ENCODE results near the gene TTC28.
"Not testable (repeated sequence)": the region's sequence is repeated elsewhere in the genome, so short reads cannot be mapped to it uniquely, and the experiment has no call there.

Gene TTC28

DNA sequence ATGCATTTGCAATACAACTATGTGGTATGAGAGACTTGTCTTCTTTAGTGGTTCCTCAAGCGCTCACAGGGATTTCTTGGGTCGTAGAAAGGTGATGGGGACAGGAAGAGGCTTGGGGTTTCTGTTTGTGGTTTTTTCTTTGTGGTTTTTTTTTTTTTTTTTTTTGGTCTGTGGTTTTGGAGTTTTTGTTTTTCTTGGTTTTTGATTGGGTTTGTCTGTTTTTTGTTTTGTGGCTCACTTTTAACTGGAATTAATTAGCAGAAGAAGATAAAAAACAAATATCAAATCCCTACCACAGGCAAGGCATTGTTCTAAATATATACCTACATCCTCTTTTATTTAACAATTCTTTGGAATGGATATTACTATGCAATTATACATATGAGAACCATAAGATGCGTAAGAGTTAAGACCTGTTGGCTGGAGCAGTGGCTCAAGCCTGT, 5.5 kb downstream of the TTC28 start:
- no peak for DNase-seq

DNA sequence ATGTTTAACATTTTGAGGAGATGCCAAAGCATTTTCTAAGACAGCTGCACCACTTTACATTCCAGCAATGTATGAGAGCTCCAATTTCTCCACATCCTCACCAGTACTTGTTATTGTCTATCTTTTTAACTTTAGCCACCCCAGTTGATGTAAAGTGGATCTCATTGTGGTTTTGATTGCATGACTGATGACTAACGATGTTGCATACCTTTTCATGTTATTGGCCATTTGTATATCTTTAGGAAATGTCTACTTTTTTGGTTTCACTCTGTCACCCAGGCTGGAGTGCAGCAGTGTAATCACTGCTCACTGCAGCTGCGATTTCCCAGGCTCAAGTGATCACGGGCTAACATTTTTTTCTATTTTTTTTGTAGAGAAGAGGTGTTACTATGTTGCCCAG, 8.9 kb downstream of the TTC28 start:
- no peak for DNase-seq

DNA sequence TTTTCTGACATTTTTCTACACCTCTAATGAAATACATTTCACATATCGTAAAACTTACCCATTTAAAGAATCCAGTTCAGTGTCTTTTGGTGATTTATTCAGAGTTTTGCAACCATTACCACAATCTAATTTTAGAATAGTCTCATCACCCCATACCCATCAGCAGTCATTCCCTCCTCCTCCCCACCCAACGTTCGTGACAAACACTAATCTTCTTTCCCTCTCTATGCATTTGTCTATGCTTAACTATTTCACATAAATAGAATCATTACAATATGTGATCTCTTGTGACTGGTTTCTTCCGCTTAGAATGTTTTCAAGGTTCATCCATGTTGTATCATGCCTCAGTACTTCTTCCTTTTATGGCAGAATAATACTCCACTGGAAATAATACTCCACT, 9.5 kb downstream of the TTC28 start:
- DNase-seq: no peak

DNA sequence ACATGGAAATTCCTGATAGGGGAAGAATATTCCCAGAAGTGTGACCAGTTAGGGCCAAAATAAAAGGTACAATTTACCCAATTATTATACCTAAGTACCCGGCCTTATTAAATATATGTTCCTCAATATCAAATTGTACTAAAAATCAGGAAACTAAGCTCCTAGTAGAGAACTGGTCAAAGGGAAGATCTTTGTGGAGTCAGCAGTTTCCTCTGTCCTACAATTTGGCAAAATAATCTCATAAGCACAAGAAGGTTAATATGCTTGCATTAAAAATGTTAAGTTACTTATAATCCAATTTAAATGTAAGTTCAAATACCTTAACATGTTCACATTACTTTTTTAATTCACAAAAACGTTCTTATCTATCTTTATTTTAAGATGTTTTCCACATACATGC, 10.3 kb downstream of the TTC28 start:
- DNase-seq: no peak

DNA sequence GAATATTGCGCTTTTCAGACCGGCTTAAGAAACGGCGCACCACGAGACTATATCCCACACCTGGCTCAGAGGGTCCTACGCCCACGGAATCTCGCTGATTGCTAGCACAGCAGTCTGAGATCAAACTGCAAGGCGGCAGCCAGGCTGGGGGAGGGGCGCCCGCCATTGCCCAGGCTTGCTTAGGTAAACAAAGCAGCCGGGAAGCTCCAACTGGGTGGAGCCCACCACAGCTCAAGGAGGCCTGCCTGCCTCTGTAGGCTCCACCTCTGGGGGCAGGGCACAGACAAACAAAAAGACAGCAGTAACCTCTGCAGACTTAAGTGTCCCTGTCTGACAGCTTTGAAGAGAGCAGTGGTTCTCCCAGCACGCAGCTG, 16.1 kb downstream of the TTC28 start:
- DNase-seq: not testable (repeated sequence)

DNA sequence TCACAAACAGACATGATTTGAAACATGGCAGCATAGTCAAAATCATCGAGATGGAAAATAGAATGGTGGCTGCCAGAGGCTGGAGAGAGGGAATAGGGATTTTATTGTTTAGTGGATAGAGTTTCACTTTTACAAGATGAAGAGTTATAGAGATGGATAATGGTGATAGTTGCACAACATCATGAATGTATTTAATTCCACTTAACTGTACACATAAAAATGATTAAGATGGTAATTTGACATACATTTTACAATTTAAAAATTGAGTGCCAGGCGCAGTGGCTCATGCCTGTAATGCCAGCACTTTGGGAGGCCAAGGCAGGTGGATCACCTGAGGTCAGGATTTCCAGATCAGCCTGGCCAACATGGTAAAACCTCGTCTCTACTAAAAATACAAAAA, 21.2 kb downstream of the TTC28 start:
- DNase-seq: no peak

DNA sequence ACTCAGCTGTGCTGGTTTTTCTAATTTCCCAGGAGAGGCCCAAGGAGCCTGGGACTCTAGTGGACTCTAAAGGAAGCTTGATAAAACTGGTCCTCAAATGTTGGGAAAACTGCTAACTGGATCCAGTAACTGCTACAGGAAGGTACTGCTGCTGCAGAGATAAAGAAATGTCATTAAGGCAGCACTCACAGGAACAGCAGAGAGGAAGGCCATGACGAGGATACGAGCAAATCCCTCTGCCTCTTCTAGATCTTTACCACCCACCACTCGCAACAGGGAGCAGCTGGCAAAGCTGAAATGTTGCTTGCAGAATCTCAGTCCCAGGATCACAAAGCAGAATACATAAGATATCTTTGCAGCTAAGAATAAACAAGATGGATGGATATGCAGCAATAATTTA, 23.5 kb downstream of the TTC28 start:
- DNase-seq: no peak

DNA sequence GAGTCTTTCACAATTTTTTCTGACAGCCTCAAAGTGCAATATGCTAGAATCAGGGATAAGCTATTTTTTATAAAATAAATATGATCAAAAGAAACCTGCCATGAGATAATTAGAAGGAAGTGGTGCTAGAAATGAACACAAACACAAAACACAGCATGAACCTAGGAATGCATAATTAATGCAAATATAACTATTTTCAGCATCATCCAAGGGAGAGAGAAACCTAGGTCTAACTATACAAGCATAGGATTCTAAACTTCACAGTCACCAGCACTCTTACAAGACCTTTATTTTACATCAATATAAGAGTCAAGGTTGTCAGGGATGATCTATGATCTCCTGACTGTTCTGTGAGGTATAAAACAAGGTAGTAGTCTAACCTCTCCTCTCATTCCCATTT, 29.2 kb downstream of the TTC28 start:
- DNase-seq: no peak

DNA sequence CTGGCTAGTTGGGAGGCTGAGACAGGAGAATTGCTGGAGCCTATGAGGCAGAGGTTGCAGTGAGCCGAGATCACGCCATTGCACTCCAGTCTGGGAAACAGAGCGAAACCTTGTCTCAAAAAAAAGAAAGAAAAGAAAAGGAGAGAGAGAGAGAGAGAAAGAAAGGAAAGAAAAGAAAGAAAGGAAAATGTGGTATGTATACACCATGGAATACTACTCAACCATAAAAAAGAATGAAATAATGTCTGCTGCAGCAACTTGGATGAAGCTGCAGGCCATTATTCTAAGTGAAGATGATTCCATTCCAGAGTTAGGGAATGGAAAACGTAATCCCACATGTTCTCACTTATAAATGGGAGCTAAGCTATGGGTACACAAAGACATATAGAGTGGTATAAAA, 30.8 kb downstream of the TTC28 start:
- DNase-seq: no peak

DNA sequence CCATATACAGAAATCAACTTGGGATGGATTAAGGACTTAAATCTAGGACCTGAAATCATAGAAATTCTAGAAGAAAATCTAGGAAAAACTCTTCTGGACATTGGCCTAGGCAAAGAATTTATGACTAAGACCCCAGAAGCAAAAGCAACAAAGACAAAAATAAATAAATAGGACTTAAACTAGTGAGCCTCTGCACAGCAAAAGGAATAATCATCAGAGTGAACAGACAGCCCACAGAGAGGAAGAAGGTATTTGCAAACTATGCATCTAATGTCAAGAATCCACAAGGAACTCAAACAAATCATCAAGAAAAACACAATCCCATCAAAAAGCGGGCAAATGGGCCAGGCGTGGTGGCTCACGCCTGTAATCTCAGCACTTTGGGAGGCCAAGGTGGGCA, 32.4 kb downstream of the TTC28 start:
- DNase-seq: no peak

DNA sequence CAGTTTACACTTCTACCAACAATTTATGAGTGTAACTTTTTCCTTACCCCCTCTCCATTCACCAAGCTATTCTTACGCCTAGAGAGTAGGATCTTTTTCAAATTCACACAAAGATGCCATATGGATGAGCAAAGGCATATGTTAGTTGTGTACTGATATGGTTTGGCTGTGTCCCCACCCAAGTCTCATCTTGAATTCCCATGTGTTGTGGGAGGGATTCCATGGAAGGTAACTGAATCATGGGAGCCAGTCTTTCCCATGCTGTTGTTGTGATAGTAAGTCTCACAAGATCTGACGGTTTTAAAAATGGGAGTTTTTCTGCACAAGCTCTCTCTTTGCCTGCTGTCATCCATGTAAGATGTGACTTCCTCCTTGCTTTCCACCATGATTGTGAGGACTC, 40.3 kb downstream of the TTC28 start:
- no peak for DNase-seq

DNA sequence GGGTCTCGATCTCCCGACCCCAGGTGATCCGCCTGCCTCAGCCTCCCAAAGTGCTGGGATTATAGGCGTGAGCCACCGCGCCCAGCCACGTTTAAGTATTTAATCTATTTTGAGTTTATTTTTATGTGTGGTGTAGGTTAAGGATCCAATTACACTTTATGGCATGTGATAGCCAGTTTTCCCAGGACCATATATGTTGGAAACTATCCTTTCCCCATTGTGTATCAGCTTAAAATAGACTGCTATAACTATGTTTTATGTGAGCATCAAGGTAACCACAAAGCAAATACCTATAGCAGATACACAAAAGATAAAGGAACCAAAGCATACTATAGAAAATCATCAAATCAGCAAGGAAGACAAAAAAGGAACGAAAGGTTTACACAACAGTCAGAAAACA, 42.4 kb downstream of the TTC28 start:
- DNase-seq: no peak

DNA sequence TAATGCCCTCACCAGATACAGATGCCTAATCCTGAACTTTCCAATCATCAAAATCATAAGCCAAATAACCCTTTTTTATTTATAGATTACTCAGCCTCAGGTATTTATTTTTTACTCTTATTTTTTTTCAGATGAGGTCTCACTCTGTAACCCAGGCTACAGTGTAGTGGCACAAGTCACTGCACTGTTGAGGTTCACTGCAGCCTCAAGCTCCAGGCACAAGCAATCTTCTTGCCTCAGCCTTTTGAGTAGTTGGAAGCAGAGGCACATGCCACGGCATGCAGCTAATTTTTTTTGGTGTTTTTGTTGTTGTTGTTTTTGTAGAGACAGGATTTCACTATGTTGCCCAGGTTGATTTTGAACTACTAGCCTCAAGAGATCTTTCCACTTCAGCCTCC, 49.5 kb downstream of the TTC28 start:
- no peak for DNase-seq

DNA sequence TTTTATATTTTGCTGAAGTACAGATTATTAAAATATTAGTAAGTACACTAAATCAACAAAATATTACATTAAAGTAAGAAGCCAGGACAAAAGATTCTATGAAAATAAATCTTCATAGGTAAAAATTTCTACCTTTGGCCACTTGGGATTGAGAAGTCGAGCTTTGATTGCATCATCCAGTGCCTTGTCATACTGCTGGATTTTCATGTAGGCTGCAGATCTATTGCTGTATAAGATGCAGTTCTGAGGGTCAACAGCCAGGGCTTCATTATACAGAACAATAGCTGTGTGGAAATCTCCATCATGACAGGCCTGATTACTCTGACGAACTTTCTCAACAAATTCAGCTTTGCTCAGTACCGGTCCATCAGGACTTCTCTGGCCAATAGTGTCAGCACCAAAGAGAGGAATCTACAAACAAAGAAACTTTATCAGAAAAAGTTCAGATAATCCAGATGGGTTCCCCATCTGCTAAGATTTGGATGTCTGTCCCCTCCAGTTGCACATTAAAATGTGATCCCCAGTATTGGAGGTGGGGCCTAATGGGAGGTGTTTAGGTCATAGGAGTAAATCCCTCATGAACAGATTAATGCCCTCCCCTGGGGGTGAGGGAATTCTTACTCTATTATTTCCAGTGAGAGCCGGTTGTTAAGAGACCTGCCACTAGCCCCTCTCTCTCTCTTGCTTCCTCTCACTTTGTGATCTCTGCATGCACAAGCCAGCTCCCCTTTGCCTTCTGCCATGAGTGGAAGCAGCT, 50.0 kb downstream of the TTC28 start:
- DNase-seq: no peak

DNA sequence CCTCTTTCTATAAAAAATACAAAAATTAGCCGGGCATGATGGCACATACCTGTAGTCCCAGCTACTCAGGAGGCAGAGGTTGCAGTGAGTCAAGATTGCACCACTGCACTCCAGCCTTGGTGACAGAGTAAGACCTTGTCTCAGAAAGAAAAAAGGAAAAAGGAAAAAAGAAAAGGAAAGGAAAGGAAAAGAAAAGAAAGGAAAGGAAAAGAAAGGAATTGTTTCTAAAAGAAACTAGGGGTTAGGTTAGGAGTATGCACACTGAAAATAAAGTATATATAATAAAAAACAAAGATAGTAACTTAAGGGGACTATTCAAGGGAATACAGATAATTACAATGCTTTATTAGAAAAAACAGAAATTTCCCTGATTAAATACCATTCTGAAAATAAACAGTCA, 50.9 kb downstream of the TTC28 start:
- DNase-seq: no peak

DNA sequence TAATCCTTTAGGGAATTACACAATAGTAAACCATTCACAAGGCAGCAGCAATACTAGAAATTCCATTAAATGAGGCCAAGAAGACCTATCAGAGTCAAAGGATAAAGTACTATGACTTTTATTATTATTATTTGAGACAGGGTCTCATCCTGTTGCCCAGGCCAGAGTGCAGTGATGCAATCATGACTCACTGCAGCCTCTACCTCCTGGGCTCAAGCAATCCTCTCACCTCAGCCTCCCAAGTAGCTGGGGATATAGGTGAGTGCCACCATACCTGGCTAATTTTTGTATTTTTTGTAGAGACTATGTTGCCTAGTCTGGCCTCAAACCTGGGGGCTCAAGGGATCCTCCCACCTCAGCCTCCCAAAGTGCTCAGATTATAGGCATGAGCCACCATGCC, 51.8 kb downstream of the TTC28 start:
- DNase-seq: no peak

DNA sequence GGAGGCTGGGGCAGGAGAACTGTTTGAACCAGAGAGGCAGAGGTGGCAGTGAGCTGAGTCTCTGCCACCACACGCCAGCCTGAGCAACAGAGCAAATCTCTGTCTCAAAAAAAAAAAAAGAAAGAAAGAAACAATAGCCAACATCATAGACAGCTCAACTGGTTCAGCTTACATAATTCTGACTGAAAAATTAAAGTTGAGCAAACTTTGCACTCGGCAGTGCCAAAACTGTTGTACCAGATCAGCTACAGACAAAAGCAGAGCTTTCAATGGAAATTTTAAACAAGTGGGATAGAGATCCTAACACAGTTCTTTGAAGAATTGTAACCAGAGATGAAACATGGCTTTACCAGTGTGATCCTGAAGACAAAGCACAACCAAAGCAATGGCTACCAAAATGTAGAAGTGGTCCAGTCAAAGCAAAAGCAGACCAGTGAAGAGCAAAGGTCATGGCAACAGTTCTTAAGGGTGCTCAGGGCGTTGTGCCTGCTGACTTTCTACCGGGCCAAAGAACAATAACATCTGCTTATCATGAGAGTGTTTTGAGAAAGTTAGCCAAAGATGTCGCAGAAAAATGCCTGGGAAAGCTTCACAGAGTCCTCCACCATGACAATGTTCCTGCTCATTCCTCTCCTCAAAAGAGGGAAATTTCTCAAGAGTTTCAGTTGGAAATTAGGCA, 59.3 kb downstream of the TTC28 start:
- DNase-seq: no peak

DNA sequence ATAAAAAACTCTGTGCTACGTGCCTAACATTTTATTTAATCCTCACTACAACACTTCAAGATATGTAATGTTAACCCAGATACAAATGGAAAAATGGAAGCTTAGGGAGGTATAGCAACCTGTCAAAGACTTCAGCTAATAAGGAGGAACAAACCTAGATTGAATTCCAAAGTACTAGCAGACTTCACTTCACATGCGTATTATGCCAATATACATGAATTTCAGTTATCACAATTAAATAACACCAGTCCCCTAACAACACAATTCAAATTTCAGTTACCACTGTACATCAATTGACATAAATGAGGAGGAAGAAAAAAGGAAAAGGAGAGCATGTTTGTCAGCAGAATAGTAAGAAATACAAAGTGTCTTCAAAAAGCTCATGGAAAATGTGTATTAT, 60.4 kb downstream of the TTC28 start:
- no peak for DNase-seq

DNA sequence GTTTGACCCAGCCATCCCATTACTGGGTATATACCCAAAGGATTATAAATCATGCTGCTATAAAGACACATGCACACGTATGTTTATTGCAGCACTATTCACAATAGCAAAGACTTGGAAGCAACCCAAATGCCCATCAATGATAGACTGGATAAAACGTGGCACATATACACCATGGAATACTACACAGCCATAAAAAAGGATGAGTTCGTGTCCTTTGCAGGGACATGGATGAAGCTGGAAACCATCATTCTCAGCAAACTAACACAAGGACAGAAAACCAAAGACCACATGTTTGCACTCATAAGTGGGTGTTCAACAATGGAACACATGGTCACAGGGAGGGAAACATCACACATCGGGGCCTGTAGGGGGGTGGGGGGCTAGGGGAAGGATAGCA, 64.2 kb downstream of the TTC28 start:
- not testable (repeated sequence) for DNase-seq

DNA sequence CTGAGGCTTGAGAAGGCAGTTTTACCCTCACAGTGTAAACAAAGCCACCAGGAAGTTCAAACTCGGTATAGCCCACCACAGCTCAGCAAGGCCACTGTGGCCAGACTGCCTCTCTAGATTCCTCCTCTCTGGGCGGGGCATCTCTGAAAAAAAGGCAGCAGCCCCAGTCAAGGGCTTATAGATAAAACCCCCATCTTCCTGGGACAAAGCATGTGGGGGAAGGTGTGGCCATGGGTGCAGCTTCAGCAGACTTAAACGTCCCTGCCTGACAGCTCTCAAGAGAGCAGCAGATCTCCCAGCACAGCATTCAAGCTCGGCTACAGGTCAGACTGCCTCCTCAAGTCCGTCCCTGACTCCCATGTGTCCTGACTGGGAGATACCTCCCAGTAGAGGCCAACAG, 69.7 kb downstream of the TTC28 start:
- no peak for DNase-seq

DNA sequence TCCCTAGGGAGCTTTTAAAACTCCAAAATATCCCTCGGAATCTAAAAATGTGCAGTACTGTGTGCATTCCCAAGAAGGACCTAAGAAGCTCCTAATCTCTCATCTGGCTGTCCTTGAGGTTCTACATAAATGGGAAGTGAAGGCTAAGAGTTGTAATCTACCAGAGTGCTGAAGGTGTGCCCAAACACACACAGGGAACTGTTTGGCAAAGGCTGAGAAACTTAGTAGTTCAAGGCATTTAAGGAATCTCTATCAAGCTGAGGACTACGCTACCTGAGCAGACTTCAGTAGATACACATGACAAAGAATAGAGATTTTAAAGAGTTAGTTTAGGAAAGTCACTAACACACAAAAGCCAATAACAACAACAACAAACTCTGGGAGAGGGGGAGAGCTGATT, 71.1 kb downstream of the TTC28 start:
- DNase-seq: no peak

DNA sequence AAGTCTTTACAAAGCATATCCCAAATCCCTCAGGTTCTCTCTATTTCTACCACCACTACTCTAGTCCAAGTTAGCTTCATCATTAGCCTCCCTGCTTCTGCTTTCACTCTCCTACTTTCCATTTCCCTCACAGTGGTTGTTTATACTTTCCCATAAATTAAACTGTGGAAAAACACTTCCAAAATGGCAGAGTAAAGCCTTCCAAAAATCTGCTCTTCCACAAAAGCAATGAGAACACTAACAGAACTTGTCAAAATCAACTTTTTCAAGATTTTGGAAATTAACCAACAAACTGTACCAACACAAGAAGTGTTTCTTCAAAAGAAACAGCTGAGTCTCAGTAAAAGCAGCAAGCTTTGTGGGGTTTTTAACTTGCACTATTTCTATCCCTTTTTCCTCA, 71.8 kb downstream of the TTC28 start:
- DNase-seq: no peak

DNA sequence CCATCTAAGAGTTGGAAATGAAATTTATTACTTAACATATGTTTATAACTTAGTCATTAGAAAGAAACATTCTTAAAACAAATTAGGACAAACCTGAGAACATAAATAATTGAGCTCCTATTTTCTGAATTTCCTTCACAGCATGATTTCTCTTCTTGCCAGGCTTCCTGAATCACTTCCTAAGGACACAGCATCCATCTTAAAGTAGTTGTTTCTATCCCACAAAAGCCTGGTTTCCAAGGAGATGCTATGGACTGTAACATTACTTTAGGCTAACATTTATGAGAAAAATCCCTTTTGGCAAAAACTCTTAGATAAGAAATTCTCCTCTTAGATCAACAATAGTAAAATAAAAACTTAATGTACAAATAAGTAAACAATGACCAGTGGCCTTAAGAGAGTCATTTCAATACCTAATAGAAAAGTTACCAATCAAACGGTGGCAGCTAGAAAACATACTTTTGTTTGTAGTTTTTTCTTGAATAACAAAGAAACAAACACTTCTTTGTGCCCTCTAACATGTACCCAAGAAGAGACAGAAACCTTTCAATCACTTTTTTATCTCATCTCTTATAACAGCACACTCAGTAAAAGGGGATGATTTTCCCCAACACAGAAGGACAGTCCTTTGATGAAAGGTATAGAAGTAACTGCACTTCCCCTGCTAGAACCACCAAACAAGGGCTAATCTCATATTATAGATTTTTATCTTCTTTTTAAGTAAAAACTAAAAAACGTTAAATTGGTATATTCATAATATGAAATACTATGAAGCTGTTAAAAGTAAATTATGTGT, 74.5 kb downstream of the TTC28 start:
- no peak for DNase-seq

DNA sequence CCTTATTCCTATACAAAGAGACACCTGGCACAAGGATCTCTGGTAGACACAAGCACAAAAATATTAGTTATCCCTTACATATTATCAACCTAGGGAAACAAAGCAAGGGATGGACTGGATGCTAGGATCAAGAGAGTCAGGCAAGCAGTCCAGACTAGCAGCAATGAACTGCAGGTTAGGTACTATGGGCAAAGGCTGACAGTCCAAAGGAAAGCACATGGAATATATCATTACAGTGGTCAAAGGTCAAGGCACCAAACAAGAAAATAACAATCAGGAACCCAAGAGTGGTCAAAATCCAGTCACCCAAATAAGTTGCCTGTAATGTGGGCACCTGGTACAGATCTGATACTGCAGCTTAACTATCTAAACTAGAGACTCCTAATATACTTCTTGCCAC, 77.7 kb downstream of the TTC28 start:
- DNase-seq: no peak

Measured in NCI-H2107 (cell line).